SK-N-MC (cell line): ENCODE results near the gene ZBTB7C.
A peak's percentile ranks its signal among the peaks of the same experiment; 100 is the strongest.

ENCODE experiments used
- DNase-seq: peaks from one replicate; pipeline ENCODE4 v3.0.0-alpha.2; 2011; ENCODE audit warnings: low read depth, low spot score
- H3K27ac ChIP-seq: fragments of 200-600 bp; sonication (generic); 2 replicates; pipeline ENCODE4 v1.5.1; 2016; ENCODE audit warnings: mixed run types
- H3K36me3 ChIP-seq: fragments of 200-600 bp; sonication (generic); 2 replicates; pipeline ENCODE4 v1.6.1; 2017; ENCODE audit warnings: antibody characterized with exemption, low read length, mixed read lengths; ENCODE audit not compliant: insufficient read depth
- H3K4me3 ChIP-seq: fragments of 200-600 bp; sonication (generic); 2 replicates; pipeline ENCODE4 v1.5.1; 2016
- H3K9ac ChIP-seq: fragments of 200-600 bp; sonication (generic); 2 replicates; pipeline ENCODE4 v1.8.0; 2017; ENCODE audit warnings: mixed run types, mixed read lengths; ENCODE audit not compliant: insufficient read length
- H3K9me3 ChIP-seq: fragments of 200-600 bp; sonication (generic); 2 replicates; pipeline ENCODE4 v1.6.1; 2017; ENCODE audit warnings: low read depth, mild to moderate bottlenecking, antibody characterized with exemption, low read length, moderate library complexity, mixed read lengths
- EZH2 ChIP-seq: fragments of 200-600 bp; sonication (generic); IDR thresholded peaks from one replicate; pipeline ENCODE4 v1.6.1; 2017; ENCODE audit warnings: antibody characterized with exemption
- FOXP2 ChIP-seq: optimal IDR thresholded peaks from 2 replicates; pipeline ENCODE3; 2011; ENCODE audit warnings: mild to moderate bottlenecking, moderate library complexity; ENCODE audit not compliant: insufficient read depth; ENCODE audit errors: extremely low read length, control extremely low read depth
- POLR2AphosphoS5 ChIP-seq: IDR thresholded peaks from 2 replicates; pipeline ENCODE4 v1.6.1; 2012; ENCODE audit warnings: mild to moderate bottlenecking, low read depth, low read length, borderline replicate concordance

ZBTB7C gene

DNA sequence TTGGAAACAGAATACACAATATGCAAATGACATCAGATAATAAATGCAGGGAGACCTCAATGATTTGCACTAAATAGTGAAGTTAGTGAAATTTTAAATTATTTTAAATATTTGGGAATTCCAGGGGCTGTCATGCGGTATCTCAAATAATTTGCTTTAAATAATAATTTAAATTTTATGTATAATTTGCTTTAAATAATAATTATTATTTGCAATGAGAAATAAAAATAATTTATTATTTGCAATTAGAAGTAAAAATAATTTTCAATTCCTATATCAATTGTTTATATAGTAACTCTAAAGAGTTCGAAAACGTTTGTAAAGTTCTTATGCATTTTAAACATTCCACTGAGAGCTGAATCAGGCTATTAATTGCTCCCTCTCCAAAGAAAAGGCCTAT, 226.4 kb downstream of the ZBTB7C start:
- no peaks in the 10 kb centered on the region for H3K36me3 ChIP-seq
- H3K4me3 ChIP-seq: peak overlapping the region; percentile 3; the same call in 1 of the 2 replicates
- H3K9me3 ChIP-seq: no peaks in the 10 kb centered on the region
- no peak for DNase-seq
- H3K27ac ChIP-seq: peak overlapping the region; percentile 97
- TF ChIP-seq FOXP2: no peak
- no peak for TF ChIP-seq EZH2
- TF ChIP-seq POLR2AphosphoS5: no peak
- no peak overlapping the region for H3K9ac ChIP-seq

DNA sequence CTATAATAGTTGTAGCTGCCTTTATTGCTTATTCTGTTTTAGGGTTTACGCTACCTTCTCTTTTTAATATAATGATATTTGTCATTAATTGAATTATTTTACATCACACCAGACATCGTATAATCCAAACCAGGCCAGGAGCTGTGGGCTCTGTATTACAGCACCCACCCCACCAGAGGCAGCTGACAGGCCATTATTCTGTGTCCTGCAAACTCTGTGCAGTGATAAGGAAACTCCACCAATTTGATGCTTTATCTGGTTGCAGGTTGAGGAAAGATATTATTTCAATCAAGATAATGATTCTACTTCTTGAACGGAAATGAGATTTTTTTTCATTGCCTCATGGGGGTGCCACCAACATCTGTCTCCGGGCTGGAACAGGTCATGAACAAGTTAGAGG, 227.3 kb downstream of the ZBTB7C start:
- TF ChIP-seq POLR2AphosphoS5: no peak
- TF ChIP-seq FOXP2: no peak
- TF ChIP-seq EZH2: no peak
- Histone ChIP-seq H3K9ac (no peak overlapping the region), H3K27ac (peak overlapping the region; percentile 97), H3K36me3 (no peaks in the 10 kb centered on the region), H3K4me3 (no peak overlapping the region), H3K9me3 (no peaks in the 10 kb centered on the region)
- no peak for DNase-seq

DNA sequence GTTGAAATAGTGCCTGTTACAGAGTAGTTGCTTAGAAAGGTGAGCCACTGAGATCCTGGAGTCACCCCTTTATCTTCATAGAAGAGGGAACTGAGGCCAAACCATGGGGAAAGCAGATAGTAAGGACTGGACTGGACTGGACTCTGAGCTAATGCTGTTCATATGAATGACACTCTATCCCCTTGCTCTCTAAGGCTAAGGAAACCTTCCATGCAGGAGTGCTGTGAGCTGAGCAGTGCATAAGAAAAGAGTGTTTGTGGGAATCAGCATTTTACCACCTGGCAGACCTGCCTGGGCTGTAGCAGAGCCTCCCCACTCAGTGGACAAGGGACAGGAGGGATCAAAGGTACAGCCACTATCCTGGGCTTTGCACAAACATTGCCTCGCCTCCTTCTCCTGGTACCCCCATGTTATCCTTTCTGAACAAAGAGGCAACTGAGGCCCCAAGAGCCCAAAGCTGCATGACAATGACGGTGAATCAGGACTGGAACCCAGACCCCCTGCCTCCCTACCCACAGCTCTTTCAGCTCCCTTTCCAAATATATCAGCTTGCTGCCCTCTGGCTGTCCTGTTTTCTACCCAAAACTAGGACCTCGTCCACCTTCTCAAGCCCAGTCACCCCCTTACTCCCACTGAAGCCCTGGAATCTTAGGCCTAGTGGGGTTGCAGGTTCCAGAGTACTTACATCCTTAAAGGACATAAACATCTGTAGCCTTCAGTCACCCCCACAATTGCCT, 227.9 kb downstream of the ZBTB7C start:
- H3K4me3 ChIP-seq: no peak overlapping the region
- H3K27ac ChIP-seq: peak overlapping the region; percentile 97
- no peak for DNase-seq
- H3K9me3 ChIP-seq: no peaks in the 10 kb centered on the region
- TF ChIP-seq EZH2 (no peak), FOXP2 (no peak), POLR2AphosphoS5 (no peak)
- H3K36me3 ChIP-seq: no peaks in the 10 kb centered on the region
- no peak overlapping the region for H3K9ac ChIP-seq

DNA sequence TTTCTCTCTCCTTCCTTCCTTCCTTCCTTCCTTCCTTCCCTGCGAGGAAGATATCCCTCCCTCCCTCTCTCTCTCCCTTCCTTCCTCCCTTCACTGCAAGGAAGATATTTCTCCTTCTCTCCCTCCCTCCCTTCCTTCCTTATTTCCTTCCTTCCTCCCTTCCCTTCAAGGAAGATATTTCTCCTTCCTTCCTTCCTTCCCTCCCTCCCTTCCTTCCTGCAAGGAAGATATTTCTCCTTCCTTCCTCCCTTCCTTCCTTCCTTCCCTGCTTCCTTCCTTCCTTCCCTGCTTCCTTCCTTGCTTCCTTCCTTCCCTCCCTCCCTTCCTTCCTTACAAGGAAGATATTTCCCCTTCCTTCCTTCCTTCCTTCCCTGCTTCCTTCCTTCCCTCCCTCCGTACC, 229.5 kb downstream of the ZBTB7C start:
- no peak for TF ChIP-seq POLR2AphosphoS5
- TF ChIP-seq EZH2: no peak
- TF ChIP-seq FOXP2: no peak
- no peak overlapping the region for H3K9ac ChIP-seq
- H3K9me3 ChIP-seq: no peaks in the 10 kb centered on the region
- no peak overlapping the region for H3K4me3 ChIP-seq
- no peaks in the 10 kb centered on the region for H3K36me3 ChIP-seq
- no peak for DNase-seq
- peak overlapping the region; percentile 97 for H3K27ac ChIP-seq

DNA sequence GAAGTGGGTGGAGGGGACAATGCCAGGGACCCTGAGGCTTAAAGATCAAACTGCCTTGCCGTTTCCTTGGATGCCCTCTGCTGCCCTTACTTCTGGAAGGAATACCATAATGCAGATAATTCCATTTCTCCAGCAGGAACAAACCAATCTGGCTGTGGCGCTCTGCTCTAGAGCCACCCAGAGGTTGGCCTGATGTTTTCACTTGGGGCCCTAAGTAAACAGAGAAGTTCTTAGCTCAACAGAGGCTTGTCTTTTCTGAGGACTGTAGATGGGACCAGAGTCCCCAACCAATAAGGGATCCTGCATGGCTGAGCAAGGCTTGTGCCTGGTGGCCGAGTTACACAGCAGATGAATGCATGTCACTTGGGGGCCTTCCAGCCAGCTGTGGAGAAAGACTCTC, 230.2 kb downstream of the ZBTB7C start:
- H3K4me3 ChIP-seq: no peak overlapping the region
- TF ChIP-seq FOXP2 (no peak), EZH2 (no peak), POLR2AphosphoS5 (no peak)

DNA sequence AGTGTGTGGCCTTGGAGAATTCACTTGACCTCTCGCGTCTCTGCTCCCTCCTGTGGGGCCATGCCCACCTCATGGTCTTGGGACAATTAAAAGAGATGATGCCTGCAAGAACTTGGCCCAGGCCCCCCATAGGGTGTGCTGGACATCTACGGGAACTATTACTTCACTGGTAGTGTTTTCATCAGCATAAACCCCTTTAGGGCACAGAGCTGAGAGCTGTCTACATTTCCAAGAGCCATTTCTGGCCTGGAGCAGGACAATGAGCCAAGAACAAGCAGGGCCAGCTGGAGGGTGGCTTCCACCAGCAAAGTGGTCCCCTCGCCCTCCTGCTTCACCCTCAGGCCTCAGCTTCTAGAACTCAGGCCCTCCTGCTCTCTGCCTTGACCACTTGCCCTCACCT, 232.3 kb downstream of the ZBTB7C start:
- no peak overlapping the region for H3K4me3 ChIP-seq
- H3K36me3 ChIP-seq: no peaks in the 10 kb centered on the region
- H3K9me3 ChIP-seq: no peaks in the 10 kb centered on the region
- no peak overlapping the region for H3K9ac ChIP-seq
- no peak for DNase-seq
- TF ChIP-seq EZH2 (no peak), POLR2AphosphoS5 (no peak), FOXP2 (no peak)
- no peak overlapping the region for H3K27ac ChIP-seq

More for the DNA sequence above, 230.2 kb downstream of the ZBTB7C start:
- no peak for DNase-seq
- Histone ChIP-seq H3K9ac (peak overlapping the region; percentile 8), H3K9me3 (no peaks in the 10 kb centered on the region), H3K27ac (peak overlapping the region; percentile 97), H3K36me3 (no peaks in the 10 kb centered on the region)

DNA sequence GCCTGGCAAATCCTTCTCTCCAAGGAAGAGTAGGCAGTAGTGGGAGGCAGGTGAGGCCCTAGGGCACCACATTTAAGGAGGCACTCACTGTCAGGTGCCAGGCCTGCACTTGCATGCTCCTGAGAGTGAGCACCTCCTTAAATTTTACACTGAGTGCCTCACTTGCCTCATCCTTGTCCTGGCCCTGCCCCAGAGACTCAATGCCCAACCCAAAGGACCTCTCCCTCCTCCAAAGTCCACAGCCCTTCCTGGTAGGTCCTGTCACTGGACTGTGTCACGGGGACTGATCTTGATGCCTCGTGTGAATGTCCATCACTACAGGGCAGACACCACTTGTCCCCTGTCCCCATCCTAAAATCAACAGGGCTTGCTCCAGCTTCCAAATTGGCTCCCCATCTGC, 235.6 kb downstream of the ZBTB7C start:
- Histone ChIP-seq H3K27ac (no peak overlapping the region), H3K9ac (no peak overlapping the region), H3K9me3 (no peaks in the 10 kb centered on the region), H3K4me3 (no peak overlapping the region), H3K36me3 (no peaks in the 10 kb centered on the region)
- DNase-seq: no peak
- no peak for TF ChIP-seq POLR2AphosphoS5
- no peak for TF ChIP-seq EZH2
- no peak for TF ChIP-seq FOXP2

DNA sequence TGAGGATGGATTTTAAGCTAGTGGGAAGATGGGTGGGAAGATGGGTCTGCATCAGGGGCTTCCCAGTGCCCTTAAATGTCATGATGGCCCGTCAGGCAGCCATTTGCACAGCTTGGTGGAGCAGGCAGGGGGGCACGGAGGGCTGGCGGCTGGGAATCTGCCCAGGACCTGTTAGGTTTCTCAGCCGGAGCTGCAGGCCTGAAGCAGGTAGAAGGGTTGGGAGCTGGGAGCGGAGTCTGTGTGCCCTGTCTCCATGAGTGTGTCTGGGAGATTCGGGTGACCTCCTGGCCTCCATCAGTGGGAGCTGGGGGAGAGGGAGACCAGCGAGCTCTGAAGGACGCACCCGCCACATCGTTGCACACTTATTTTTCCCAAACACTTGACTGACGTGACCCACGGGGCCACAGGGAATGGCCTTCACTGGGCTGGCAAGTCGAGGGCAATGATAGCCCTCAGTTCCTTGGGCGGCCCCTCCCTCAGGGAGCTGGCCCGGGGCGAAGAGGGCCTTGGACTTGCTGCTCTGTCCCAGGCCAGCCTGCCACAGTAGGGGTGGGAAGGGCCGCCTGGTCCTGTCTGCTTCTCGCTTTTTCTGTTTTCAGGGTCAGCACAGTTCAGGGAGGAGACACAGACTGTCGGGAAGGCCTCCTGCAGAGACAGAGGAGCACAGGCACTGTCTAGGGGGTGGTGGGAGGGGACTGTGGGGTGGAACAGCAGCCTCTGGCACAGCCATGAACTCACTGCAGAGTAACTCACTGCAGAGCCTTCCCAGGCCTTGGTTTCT, 236.8 kb downstream of the ZBTB7C start:
- no peak overlapping the region for H3K4me3 ChIP-seq
- no peaks in the 10 kb centered on the region for H3K36me3 ChIP-seq
- H3K27ac ChIP-seq: peak overlapping the region; percentile 3; the same call in 1 of the 2 replicates
- TF ChIP-seq POLR2AphosphoS5: no peak
- no peak for TF ChIP-seq EZH2
- TF ChIP-seq FOXP2: no peak
- DNase-seq: no peak
- H3K9ac ChIP-seq: peak overlapping the region; percentile 24
- H3K9me3 ChIP-seq: no peaks in the 10 kb centered on the region
